Caco-2 (cell line): Measurements from ENCODE around the gene ARL1. TPM values are rescaled to one million over a fixed set of nuclear protein-coding genes. Genes with fewer than 3 reads are reported as not detected.
"Not testable (repeated sequence)": the region's sequence is repeated elsewhere in the genome, so short reads cannot be mapped to it uniquely, and the experiment has no call there.

Source experiments
- BruUV-seq: library from RNA; stranded (reverse); fragments of 400-500 nt; replicated peaks from 2 replicates; lab custom pipeline; 2021; lab: Mats Ljungman, UMichigan
- CTCF ChIA-PET: fragments of 300-600 bp; sonication (Branson Sonifier 250); formaldehyde crosslinking; loops from one replicate; lab custom pipeline; 2022; ENCODE audit warnings: antibody characterized with exemption; lab: Charles Lee
- POLR2A ChIA-PET: fragments of 300-600 bp; sonication (Branson Sonifier 250); formaldehyde crosslinking; loops from one replicate; lab custom pipeline; 2022; ENCODE audit warnings: antibody characterized with exemption; lab: Charles Lee
- DNase-seq, 2 experiments: peaks; one replicate each; pipeline versions ENCODE4 v3.0.0 to v3.0.0-alpha.2; 2020 to 2022
- H3K27me3 ChIP-seq: replicated peaks from 2 replicates; pipeline ENCODE4 v1.6.0; 2011; ENCODE audit warnings: low read length; ENCODE audit not compliant: control insufficient read depth, insufficient read depth
- H3K36me3 ChIP-seq: 2 replicates; pipeline ENCODE4 v1.5.1; 2011; ENCODE audit warnings: low read length; ENCODE audit not compliant: control insufficient read depth, insufficient read depth
- H3K4me1 ChIP-seq: fragments of 250-450 bp; sonication (Bioruptor Pico); 2 replicates; pipeline ENCODE4 v1.5.1; 2020; ENCODE audit warnings: mild to moderate bottlenecking
- H3K4me3 ChIP-seq: 2 replicates; pipeline ENCODE4 v1.5.1; 2011; ENCODE audit warnings: low read depth, mild to moderate bottlenecking, control low read depth, low read length
- H3K9me3 ChIP-seq: fragments of 250-450 bp; sonication (Bioruptor Pico); 2 replicates; pipeline ENCODE4 v1.5.1; 2020; ENCODE audit warnings: mild to moderate bottlenecking, moderate library complexity
- H3K27ac Mint-ChIP-seq: one replicate; pipeline ENCODE4 v1.8.0; 2022; ENCODE audit warnings: mixed read lengths; ENCODE audit not compliant: unreplicated experiment
- H3K27me3 Mint-ChIP-seq: one replicate; pipeline ENCODE4 v1.8.0; 2022; ENCODE audit warnings: mixed read lengths; ENCODE audit not compliant: insufficient read depth, unreplicated experiment
- H3K36me3 Mint-ChIP-seq: one replicate; pipeline ENCODE4 v1.8.0; 2022; ENCODE audit warnings: mild to moderate bottlenecking, mixed read lengths; ENCODE audit not compliant: insufficient read depth, unreplicated experiment
- H3K4me1 Mint-ChIP-seq: one replicate; pipeline ENCODE4 v1.8.0; 2022; ENCODE audit warnings: low read depth, mixed read lengths; ENCODE audit not compliant: unreplicated experiment
- H3K4me3 Mint-ChIP-seq: one replicate; pipeline ENCODE4 v1.8.0; 2022; ENCODE audit warnings: mild to moderate bottlenecking, moderate library complexity, mixed read lengths; ENCODE audit not compliant: unreplicated experiment
- H3K9me3 Mint-ChIP-seq: one replicate; pipeline ENCODE4 v1.8.0; 2022; ENCODE audit warnings: mixed read lengths; ENCODE audit not compliant: unreplicated experiment
- intact Hi-C: fragments of 100-400 bp; cut with micrococcal nuclease; formaldehyde crosslinking; loops from one replicate; pipeline ENCODE4 v1.10.0; 2022; ENCODE audit not compliant: unreplicated experiment
- total RNA-seq: library from RNA; stranded (reverse); gene quantifications from 2 replicates; pipeline ENCODE4 v1.2.3, GENCODE V29; 2022
- TF ChIP-seq, protein P1 (sequence below), 2 experiments: fragments of 200-600 bp in 1 of 2; IDR thresholded peaks; 1 replicate in 1 of 2; 2 replicates in 1 of 2; pipeline versions ENCODE4 v1.5.1 to v1.8.0; 2011 to 2022; ENCODE audit warnings: antibody characterized with exemption in 1 of 2, control low read depth in 1 of 2, inconsistent platforms in 1 of 2, low read depth in 1 of 2, low read length in 1 of 2, mild to moderate bottlenecking in 1 of 2, moderate library complexity in 1 of 2; ENCODE audit not compliant: insufficient read depth in 1 of 2, severe bottlenecking in 1 of 2, unreplicated experiment in 1 of 2

ARL1 gene
- total RNA-seq, 1 experiment from 2014 or later, result 119 TPM

DNA sequence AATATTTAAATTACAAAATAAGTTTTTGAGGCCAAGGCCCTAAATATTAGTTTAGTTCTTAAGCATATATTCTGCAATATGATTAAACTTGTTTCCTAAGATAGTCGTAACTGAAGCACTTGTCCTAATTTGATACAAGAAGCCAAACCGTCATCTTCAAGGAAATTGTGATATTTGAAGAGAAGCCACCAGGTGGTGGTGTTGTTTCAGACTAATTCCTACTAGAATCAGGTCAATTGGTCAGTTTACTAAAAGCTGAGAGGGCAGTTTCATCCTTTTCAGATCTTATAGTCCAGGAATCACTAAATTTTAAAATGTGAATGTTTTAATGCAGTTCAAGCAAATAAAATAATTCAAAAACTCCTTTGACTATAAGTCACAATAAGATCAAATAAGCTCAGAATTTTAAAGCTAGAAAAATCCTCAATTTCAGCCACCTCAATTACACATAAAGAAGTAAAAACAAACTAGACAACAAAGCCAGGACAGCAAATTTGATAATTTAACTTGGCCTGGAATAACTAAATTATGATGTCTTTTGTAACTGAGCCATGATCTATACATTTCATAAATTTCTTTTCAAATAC is 7.1 kb upstream of the ARL1 start:
- no peaks in the 10 kb centered on the region for H3K36me3 Mint-ChIP-seq
- H3K27ac Mint-ChIP-seq, result no peak overlapping the region
- Histone ChIP-seq H3K27me3 (no peaks in the 10 kb centered on the region), H3K4me3 (no peak overlapping the region), H3K36me3 (no peaks in the 10 kb centered on the region), H3K4me1 (no peaks in the 10 kb centered on the region), H3K9me3 (no peaks in the 10 kb centered on the region)
- intact Hi-C loops, result loop anchor here (1.0 to 2.0 kb wide), 5 partner anchors 156 to 424 kb away; no protein-coding TSS in a partner anchor
- peak in 1 of 2 experiments; percentile 65 for DNase-seq
- no TSS peak for BruUV-seq
- H3K4me3 Mint-ChIP-seq, result no peak overlapping the region
- CTCF ChIA-PET, result interaction anchor here (0.7 to 1.0 kb wide), 3 partner anchors 258 to 416 kb away, joined by 3 to 10 read pairs (median 7); partner anchors contain the start of gene GNPTAB
- POLR2A ChIA-PET, result no interaction called here
- no peaks in the 10 kb centered on the region for H3K9me3 Mint-ChIP-seq
- TF ChIP-seq, protein P1, sequence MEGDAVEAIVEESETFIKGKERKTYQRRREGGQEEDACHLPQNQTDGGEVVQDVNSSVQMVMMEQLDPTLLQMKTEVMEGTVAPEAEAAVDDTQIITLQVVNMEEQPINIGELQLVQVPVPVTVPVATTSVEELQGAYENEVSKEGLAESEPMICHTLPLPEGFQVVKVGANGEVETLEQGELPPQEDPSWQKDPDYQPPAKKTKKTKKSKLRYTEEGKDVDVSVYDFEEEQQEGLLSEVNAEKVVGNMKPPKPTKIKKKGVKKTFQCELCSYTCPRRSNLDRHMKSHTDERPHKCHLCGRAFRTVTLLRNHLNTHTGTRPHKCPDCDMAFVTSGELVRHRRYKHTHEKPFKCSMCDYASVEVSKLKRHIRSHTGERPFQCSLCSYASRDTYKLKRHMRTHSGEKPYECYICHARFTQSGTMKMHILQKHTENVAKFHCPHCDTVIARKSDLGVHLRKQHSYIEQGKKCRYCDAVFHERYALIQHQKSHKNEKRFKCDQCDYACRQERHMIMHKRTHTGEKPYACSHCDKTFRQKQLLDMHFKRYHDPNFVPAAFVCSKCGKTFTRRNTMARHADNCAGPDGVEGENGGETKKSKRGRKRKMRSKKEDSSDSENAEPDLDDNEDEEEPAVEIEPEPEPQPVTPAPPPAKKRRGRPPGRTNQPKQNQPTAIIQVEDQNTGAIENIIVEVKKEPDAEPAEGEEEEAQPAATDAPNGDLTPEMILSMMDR (IDR thresholded peaks at IDR 0.05; ENCODE audit: insufficient read depth in 1 of 2, low read depth in 1 of 2, low read length in 1 of 2, severe bottlenecking in 1 of 2, unreplicated experiment in 1 of 2), result peak; percentile 42 to 58
- no peaks in the 10 kb centered on the region for H3K27me3 Mint-ChIP-seq
- H3K4me1 Mint-ChIP-seq, result no peaks in the 10 kb centered on the region

DNA sequence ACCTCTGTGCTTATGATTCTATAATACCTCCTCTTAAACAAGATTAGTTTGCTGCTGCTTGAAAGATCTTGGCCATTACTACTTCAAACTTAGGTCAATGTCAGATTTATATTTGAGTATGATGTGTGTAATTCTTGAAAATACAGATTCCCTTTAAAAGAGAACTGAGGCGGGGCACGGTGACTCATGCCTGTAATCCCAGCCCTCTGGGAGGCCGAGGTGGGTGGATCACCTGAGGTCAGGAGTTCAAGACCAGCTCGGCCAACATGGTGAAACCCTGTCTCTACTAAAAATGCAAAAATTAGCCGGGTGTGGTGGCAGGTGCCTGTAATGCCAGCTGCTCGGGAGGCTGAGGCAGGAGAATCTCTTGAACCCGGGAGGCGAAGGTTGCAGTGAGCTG is 2.6 kb upstream of the ARL1 start:
- H3K4me3 ChIP-seq, H3K27me3 ChIP-seq, POLR2A ChIA-PET, H3K27ac Mint-ChIP-seq, H3K36me3 ChIP-seq, H3K9me3 ChIP-seq, H3K4me1 ChIP-seq, BruUV-seq, DNase-seq, intact Hi-C loops, H3K9me3 Mint-ChIP-seq, H3K4me1 Mint-ChIP-seq, H3K27me3 Mint-ChIP-seq, CTCF ChIA-PET, H3K4me3 Mint-ChIP-seq: not testable (repeated sequence)
- H3K36me3 Mint-ChIP-seq, result peaks cover 12% of the 10 kb centered on the region

DNA sequence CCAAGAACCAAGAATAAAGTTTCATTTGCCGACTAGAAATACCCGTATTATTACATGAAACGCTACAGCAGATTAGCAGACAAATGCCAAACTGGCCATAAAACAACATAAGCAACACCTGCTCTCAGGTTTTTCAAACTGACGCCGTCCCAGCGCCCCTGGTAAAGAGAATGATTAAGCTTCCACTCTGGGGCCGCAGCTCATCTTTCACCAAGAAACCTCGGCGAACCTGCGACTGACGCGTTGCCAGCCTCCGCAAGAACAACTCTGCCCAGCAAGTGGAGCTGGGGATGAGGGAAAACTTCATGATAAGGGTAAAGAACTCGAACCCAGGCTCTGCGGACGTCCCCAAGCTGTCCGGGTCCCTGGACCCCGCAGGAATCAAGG is 530 bp downstream of the ARL1 start:
- peak in 1 of 2 experiments; percentile 35 for DNase-seq
- H3K4me1 Mint-ChIP-seq, result peaks cover 6% of the 10 kb centered on the region
- ChIA-PET CTCF (interaction anchor here (0.7 to 1.1 kb wide), 2 partner anchors 201 to 353 kb away, joined by 3 to 4 read pairs; no protein-coding TSS in a partner anchor), POLR2A (no interaction called here)
- peak overlapping the region; percentile 94 for H3K4me3 Mint-ChIP-seq
- H3K27ac Mint-ChIP-seq, result peak overlapping the region; percentile 97
- TF ChIP-seq, protein P1 (IDR thresholded peaks at IDR 0.05; ENCODE audit: insufficient read depth in 1 of 2, low read depth in 1 of 2, low read length in 1 of 2, severe bottlenecking in 1 of 2, unreplicated experiment in 1 of 2), result no peak
- Histone ChIP-seq H3K4me1 (0 out of 2 replicates have a peak, but pooled peaks cover 8% of the 10 kb centered on the region), H3K36me3 (no peaks in the 10 kb centered on the region), H3K9me3 (no peaks in the 10 kb centered on the region), H3K27me3 (no peaks in the 10 kb centered on the region), H3K4me3 (peak overlapping the region; percentile 86)
- intact Hi-C loops, result loop anchor here (2.0 kb wide), 1 partner anchor 424 kb away; the partner anchor contains the start of gene GNPTAB
- H3K27me3 Mint-ChIP-seq, result no peaks in the 10 kb centered on the region
- no TSS peak for BruUV-seq
- peaks cover 24% of the 10 kb centered on the region for H3K36me3 Mint-ChIP-seq
- H3K9me3 Mint-ChIP-seq, result no peaks in the 10 kb centered on the region

DNA sequence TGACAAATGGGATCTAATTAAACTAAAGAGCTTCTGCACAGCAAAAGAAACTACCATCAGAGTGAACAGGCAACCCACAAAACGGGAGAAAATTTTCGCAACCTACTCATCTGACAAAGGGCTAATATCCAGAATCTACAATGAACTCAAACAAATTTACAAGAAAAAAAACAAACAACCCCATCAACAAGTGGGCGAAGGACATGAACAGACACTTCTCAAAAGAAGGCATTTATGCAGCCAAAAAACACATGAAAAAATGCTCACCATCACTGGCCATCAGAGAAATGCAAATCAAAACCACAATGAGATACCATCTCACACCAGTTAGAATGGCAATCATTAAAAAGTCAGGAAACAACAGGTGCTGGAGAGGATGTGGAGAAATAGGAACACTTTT is 16.4 kb downstream of the ARL1 start:
- H3K9me3 Mint-ChIP-seq, POLR2A ChIA-PET, H3K27me3 Mint-ChIP-seq, H3K9me3 ChIP-seq, H3K27ac Mint-ChIP-seq, H3K36me3 ChIP-seq, BruUV-seq, H3K27me3 ChIP-seq, intact Hi-C loops, H3K4me3 ChIP-seq, H3K4me3 Mint-ChIP-seq, H3K4me1 Mint-ChIP-seq, DNase-seq, H3K4me1 ChIP-seq, CTCF ChIA-PET: not testable (repeated sequence)
- H3K36me3 Mint-ChIP-seq, result peaks cover 38% of the 10 kb centered on the region
